IPS DF 6.9 (cell line): ENCODE measurements around the gene BRD9.
"Not testable (repeated sequence)": the region's sequence is repeated elsewhere in the genome, so short reads cannot be mapped to it uniquely, and the experiment has no call there.

Experiments used
- DNase-seq: peaks from one replicate; pipeline ENCODE4 v3.0.0-alpha.2; 2013; ENCODE audit warnings: low read depth, low spot score
- H3K27ac ChIP-seq: one replicate; pipeline ENCODE4 v1.5.1; 2013; ENCODE audit warnings: low read length, control low read depth
- H3K27me3 ChIP-seq: 2 replicates; pipeline ENCODE4 v1.6.1; 2013; ENCODE audit warnings: mild to moderate bottlenecking, low read length; ENCODE audit not compliant: control insufficient read depth, insufficient read depth
- H3K36me3 ChIP-seq: 2 replicates; pipeline ENCODE4 v1.6.1; 2013; ENCODE audit warnings: low read length; ENCODE audit not compliant: control insufficient read depth, insufficient read depth
- H3K4me1 ChIP-seq: 2 replicates; pipeline ENCODE4 v1.6.1; 2013; ENCODE audit warnings: low read length; ENCODE audit not compliant: control insufficient read depth, insufficient read depth
- H3K4me3 ChIP-seq: 2 replicates; pipeline ENCODE4 v1.5.1; 2013; ENCODE audit warnings: mild to moderate bottlenecking, low read length
- H3K9me3 ChIP-seq: 2 replicates; pipeline ENCODE4 v1.6.1; 2013; ENCODE audit warnings: low read length, inconsistent platforms; ENCODE audit not compliant: control insufficient read depth, insufficient read depth
- WGBS: extraction: QIAGEN DNeasy Blood & Tissue Kit; methylation state at CpG from one replicate; pipeline ENCODE4 v1.1.7; 2013; ENCODE audit warnings: mixed read lengths, missing lambda C conversion rate; ENCODE audit not compliant: insufficient read length, insufficient coverage; 5-methylcytosine and 5-hydroxymethylcytosine counted together

BRD9 gene

GRCh38 chr5:851076-851475 lies 41.5 kb downstream of the BRD9 start:
- no peak overlapping the region for H3K4me3 ChIP-seq
- H3K27me3 ChIP-seq, result no peaks in the 10 kb centered on the region
- H3K36me3 ChIP-seq, result no peaks in the 10 kb centered on the region; the same call in 1 of the 2 replicates
- DNase-seq, result no peak
- no peaks in the 10 kb centered on the region for H3K9me3 ChIP-seq
- whole genome bisulfite sequencing, result no CpG with 5 or more reads among the region's 19 CpGs
- H3K4me1 ChIP-seq, result no peaks in the 10 kb centered on the region
- no peak overlapping the region for H3K27ac ChIP-seq

GRCh38 chr5:850511-851006 lies 42.0 kb downstream of the BRD9 start, which contains the start of gene ZDHHC11:
Gene ZDHHC11 (minus strand): TSS chr5:850986. CDS start chr5:850602, 384 bp downstream.
- DNase-seq, result no peak
- H3K27me3 ChIP-seq, result no peaks in the 10 kb centered on the region
- WGBS, result no CpG with 5 or more reads among the region's 27 CpGs

GRCh38 chr5:849651-850301 lies 42.8 kb downstream of the BRD9 start:
- no peaks in the 10 kb centered on the region for H3K27me3 ChIP-seq
- DNase-seq, result no peak
- H3K4me3 ChIP-seq, result no peak overlapping the region
- no peaks in the 10 kb centered on the region; the same call in 1 of the 2 replicates for H3K36me3 ChIP-seq
- H3K4me1 ChIP-seq, result no peaks in the 10 kb centered on the region
- H3K9me3 ChIP-seq, result no peaks in the 10 kb centered on the region
- no peak overlapping the region for H3K27ac ChIP-seq
- WGBS, result no CpG with 5 or more reads among the region's 20 CpGs

More at GRCh38 chr5:850511-851006, 42.0 kb downstream of the BRD9 start, which contains the start of gene ZDHHC11:
- H3K4me1 ChIP-seq, result no peaks in the 10 kb centered on the region
- H3K9me3 ChIP-seq, result no peaks in the 10 kb centered on the region
- H3K4me3 ChIP-seq, result no peak within 1 kb of the TSS
- H3K27ac ChIP-seq, result no peak within 1 kb of the TSS
- H3K36me3 ChIP-seq, result no peaks in the 10 kb centered on the region; the same call in 1 of the 2 replicates

DNA sequence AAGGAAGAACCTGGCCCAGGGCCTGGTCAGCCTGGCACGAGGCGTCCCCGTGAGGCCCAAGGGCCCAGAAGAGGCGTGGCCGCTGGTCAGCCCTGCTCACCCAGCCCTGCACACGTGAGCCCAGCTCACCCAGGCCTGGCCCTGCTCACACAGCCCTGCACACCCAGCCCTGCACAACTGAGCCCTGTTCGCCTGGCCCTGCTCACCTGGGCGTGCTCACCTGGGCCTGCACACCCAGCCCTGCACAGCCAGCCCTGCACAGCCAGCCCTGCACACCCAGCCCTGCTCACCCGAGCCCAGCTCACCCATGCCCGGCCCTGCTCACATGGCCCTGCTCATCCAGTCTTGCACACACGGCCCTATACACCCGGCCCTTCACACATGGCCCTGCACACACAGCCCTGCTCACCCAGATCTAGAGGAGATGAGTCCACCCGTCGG lies 43.9 kb downstream of the BRD9 start:
- no peaks in the 10 kb centered on the region; the same call in 1 of the 2 replicates for H3K36me3 ChIP-seq
- H3K27me3 ChIP-seq, result no peaks in the 10 kb centered on the region
- no CpG with 5 or more reads among the region's 14 CpGs for WGBS
- no peak for DNase-seq
- no peaks in the 10 kb centered on the region for H3K9me3 ChIP-seq
- H3K27ac ChIP-seq, result no peak overlapping the region
- H3K4me3 ChIP-seq, result no peak overlapping the region
- H3K4me1 ChIP-seq, result no peaks in the 10 kb centered on the region

- H3K9me3 ChIP-seq, H3K27ac ChIP-seq, H3K4me1 ChIP-seq, DNase-seq, H3K27me3 ChIP-seq, H3K36me3 ChIP-seq, H3K4me3 ChIP-seq: not testable (repeated sequence)
- no CpG with 5 or more reads among the region's 7 CpGs for WGBS
Measured at GRCh38 chr5:847736-848135, 44.9 kb downstream of the BRD9 start.

GRCh38 chr5:847212-847611 lies 45.4 kb downstream of the BRD9 start:
- H3K9me3 ChIP-seq, H3K36me3 ChIP-seq, H3K27ac ChIP-seq, H3K4me3 ChIP-seq, DNase-seq, H3K4me1 ChIP-seq, H3K27me3 ChIP-seq: not testable (repeated sequence)
- no CpG with 5 or more reads among the region's 18 CpGs for WGBS

DNA sequence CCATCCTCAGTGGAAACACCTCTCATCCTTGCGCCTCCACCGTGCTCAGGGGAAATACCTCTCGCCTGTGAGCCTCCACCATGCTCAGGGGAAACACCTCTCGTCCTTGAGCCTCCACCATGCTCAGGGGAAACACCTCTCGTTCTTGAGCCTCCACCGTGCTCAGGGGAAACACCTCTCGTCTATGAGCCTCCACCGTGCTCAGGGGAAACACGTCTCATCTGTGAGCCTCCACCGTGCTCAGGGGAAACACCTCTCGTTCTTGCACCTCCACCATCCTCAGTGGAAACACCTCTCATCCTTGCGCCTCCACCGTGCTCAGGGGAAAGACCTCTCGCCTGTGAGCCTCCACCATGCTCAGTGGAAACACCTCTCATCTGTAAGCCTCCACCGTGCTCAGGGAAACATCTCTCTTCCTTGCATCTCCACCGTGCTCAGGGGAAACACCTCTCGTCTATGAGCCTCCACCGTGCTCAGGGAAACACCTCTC lies 46.0 kb downstream of the BRD9 start:
- not testable (repeated sequence) for H3K36me3 ChIP-seq, H3K27ac ChIP-seq, H3K4me1 ChIP-seq, H3K4me3 ChIP-seq, H3K27me3 ChIP-seq, DNase-seq, H3K9me3 ChIP-seq
- no CpG with 5 or more reads among the region's 18 CpGs for WGBS

GRCh38 chr5:845676-846601 lies 46.7 kb downstream of the BRD9 start:
- DNase-seq, H3K36me3 ChIP-seq, H3K9me3 ChIP-seq, H3K27ac ChIP-seq, H3K4me1 ChIP-seq, H3K27me3 ChIP-seq, H3K4me3 ChIP-seq: not testable (repeated sequence)
- WGBS, result no CpG with 5 or more reads among the region's 35 CpGs

DNA sequence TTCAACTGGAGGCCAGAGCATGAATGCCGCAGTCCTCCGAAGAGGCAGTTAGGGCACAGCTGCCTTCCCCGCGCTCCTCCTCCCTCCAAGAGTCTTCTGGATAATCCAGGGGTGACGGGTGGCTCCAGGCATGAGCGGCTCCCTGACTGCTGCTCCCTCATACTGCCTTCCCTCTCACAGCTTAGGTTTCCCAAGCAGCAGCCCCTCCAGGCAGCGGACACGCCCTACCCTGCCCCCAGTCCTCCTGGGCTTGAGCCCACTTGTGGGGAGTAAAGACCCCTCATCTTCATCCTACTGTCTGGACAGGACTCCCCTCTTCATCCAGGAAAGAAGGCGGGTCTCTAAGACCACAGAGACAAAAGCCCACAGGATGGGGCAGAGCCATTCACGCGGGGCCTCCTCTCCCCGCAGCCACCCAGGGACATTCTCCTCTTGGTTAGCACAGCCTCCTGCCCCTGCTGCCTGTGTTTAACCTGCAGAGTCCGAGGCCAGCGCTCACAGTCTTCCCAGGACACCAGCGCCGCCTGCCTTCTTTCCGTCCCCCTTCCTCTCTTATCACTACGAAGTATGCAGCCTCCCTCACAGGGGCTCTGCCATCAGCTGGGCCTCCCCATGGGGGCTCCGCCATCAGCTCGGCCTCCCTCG lies 47.4 kb downstream of the BRD9 start:
- H3K36me3 ChIP-seq, H3K4me1 ChIP-seq, H3K27me3 ChIP-seq, H3K4me3 ChIP-seq, H3K9me3 ChIP-seq, H3K27ac ChIP-seq, DNase-seq: not testable (repeated sequence)
- no CpG with 5 or more reads among the region's 21 CpGs for WGBS

GRCh38 chr5:844426-844825 lies 48.2 kb downstream of the BRD9 start:
- DNase-seq, H3K4me1 ChIP-seq, H3K27ac ChIP-seq, H3K36me3 ChIP-seq, H3K9me3 ChIP-seq, H3K4me3 ChIP-seq, H3K27me3 ChIP-seq: not testable (repeated sequence)
- WGBS, result no CpG with 5 or more reads among the region's 16 CpGs
